Upper lobe of right lung (tissue), 1 donor: ENCODE results near the gene CCDC38. TPM values are rescaled to one million over a fixed set of nuclear protein-coding genes. Genes with fewer than 3 reads are reported as not detected.

Source experiments
- ATAC-seq: fragments of 200-7000 bp; cut with Tn5 transposase; one replicate; pipeline ENCODE4 v1.9.1; 2020; ENCODE audit warnings: mild to moderate bottlenecking, moderate library complexity
- DNase-seq: peaks from one replicate; pipeline ENCODE4 v3.0.0-alpha.2; 2020
- H3K27ac ChIP-seq: fragments of 200-600 bp; one replicate; pipeline ENCODE4 v1.8.0; 2022
- H3K27me3 ChIP-seq: fragments of 200-600 bp; one replicate; pipeline ENCODE4 v1.8.0; 2022; ENCODE audit warnings: mild to moderate bottlenecking
- H3K36me3 ChIP-seq: fragments of 200-600 bp; one replicate; pipeline ENCODE4 v1.8.0; 2022
- H3K4me1 ChIP-seq: fragments of 200-600 bp; one replicate; pipeline ENCODE4 v1.8.0; 2022
- H3K4me3 ChIP-seq: fragments of 200-600 bp; one replicate; pipeline ENCODE4 v1.8.0; 2022; ENCODE audit warnings: mild to moderate bottlenecking
- H3K9me3 ChIP-seq: fragments of 200-600 bp; one replicate; pipeline ENCODE4 v1.8.0; 2022
- intact Hi-C: fragments of 100-400 bp; cut with DNase I; formaldehyde crosslinking; loops from one replicate; pipeline ENCODE4 v1.11.0; 2022
- total RNA-seq: library from RNA; stranded (reverse); fragmentation: NEBNext Ultra II Directional; extraction: Animal tissue kit (Norgen Biotek cat#: 25700); gene quantifications from one replicate; pipeline ENCODE4 v1.2.1, GENCODE V29; 2021
- TF ChIP-seq, protein P1 (sequence below): fragments of 200-600 bp; IDR thresholded peaks from one replicate; pipeline ENCODE4 v1.8.0; 2022; ENCODE audit warnings: antibody characterized with exemption
- donor health status: DM: no; HTN: yes; CAD: no; lungs with severe emphysema.

The CCDC38 gene
- total RNA-seq, 1 donor from 2014 or later: not detected

DNA sequence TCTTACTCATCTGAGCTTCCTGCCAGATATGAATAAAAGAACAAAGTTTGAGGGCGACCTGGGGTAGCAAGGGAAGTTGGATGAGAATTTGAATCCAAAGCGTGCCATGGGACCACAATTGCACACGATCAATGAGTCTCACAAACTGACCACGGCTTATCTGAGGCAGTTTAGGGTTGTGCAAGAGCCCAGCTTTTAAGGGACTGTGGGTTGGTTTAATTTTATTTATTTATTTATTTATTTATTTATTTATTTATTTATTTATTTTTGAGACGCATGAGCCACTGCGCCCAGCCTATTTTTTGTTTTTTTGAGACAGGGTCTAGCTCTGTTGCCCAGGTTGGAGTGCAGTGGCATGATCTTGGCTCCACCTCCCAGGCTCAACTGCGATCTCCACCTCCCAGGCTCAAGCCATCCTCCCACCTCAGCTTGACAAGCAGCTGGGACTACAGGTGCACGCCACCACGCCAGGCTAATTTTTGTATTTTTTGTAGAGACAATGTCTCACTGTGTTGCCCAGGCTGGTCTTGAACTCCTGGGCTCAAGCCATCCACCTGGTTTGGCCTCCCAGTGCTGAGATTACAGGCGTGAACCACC lies 1.8 kb upstream of the CCDC38 start:
- H3K27ac ChIP-seq: no peak overlapping the region
- no peaks in the 10 kb centered on the region for H3K27me3 ChIP-seq
- H3K4me3 ChIP-seq: no peak overlapping the region
- no peak for ATAC-seq
- no peak for DNase-seq
- intact Hi-C loops: no loop called here
- H3K36me3 ChIP-seq: no peaks in the 10 kb centered on the region
- TF ChIP-seq, protein P1, sequence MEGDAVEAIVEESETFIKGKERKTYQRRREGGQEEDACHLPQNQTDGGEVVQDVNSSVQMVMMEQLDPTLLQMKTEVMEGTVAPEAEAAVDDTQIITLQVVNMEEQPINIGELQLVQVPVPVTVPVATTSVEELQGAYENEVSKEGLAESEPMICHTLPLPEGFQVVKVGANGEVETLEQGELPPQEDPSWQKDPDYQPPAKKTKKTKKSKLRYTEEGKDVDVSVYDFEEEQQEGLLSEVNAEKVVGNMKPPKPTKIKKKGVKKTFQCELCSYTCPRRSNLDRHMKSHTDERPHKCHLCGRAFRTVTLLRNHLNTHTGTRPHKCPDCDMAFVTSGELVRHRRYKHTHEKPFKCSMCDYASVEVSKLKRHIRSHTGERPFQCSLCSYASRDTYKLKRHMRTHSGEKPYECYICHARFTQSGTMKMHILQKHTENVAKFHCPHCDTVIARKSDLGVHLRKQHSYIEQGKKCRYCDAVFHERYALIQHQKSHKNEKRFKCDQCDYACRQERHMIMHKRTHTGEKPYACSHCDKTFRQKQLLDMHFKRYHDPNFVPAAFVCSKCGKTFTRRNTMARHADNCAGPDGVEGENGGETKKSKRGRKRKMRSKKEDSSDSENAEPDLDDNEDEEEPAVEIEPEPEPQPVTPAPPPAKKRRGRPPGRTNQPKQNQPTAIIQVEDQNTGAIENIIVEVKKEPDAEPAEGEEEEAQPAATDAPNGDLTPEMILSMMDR: no peak
- no peaks in the 10 kb centered on the region for H3K9me3 ChIP-seq
- peaks cover 6% of the 10 kb centered on the region for H3K4me1 ChIP-seq

DNA sequence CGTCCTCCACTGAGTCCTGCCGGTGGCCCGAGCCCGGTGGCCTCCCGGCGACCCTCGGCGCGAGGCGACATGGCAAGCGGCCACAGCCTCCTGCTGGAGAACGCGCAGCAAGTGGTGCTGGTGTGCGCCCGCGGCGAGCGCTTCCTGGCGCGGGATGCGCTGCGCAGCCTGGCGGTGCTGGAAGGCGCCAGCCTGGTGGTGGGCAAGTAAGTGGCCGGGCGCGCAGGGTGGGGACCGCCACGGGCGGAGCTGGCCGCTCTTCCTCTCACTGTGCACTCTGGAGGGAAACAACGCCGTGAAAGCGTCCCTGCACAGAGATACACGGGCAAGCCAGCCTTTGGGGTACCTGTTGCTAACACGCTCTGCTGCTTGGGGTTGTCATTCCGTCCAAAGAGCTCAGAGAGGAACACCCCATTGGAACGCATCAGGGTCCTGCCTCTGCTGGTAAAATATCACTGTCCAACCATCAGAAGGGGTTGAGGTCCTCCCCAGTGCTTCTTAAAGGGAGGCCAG lies 972 bp upstream of the CCDC38 start, which contains the start of gene AMDHD1:
TSS of gene AMDHD1 (plus strand) at position 2 of the 513 bp plus-strand sequence. CDS start at position 70, 68 bp downstream.
- Histone ChIP-seq H3K27me3 (no peaks in the 10 kb centered on the region), H3K4me1 (peaks cover 6% of the 10 kb centered on the region), H3K4me3 (peak within 1 kb of the TSS; percentile 79), H3K36me3 (no peaks in the 10 kb centered on the region), H3K9me3 (no peaks in the 10 kb centered on the region), H3K27ac (peak within 1 kb of the TSS; percentile 83)
- intact Hi-C loops: no loop called here
- peak; percentile 83 for DNase-seq
- TF ChIP-seq, protein P1: peak; percentile 21
- peak; percentile 81 for ATAC-seq

DNA sequence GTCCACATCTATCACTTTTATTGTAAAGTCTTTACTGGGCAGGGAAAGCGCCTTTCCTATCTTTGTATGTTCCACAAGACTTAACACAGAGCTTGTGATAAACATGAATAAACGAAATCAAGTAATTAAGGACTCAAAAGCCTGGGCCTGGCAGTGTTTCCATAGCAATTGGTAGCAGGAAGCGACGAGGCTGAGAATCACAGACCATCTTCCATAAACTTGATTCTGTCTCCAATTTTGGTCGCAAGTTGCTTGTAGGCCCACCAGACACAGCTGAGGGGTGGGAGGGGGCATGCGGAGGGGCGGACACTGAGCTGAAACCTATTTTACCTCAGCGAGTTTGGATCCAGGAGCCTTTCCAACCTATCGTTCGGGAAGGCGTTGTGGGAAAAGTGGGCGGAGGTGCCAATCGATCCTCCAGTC lies 302 bp downstream of the CCDC38 start:
- Histone ChIP-seq H3K27ac (peak overlapping the region; percentile 83), H3K4me1 (peaks cover 6% of the 10 kb centered on the region), H3K9me3 (no peaks in the 10 kb centered on the region), H3K4me3 (peak overlapping the region; percentile 79), H3K27me3 (no peaks in the 10 kb centered on the region), H3K36me3 (no peaks in the 10 kb centered on the region)
- ATAC-seq (no peak), DNase-seq (no peak)
- TF ChIP-seq, protein P1: no peak
- intact Hi-C loops: no loop called here

DNA sequence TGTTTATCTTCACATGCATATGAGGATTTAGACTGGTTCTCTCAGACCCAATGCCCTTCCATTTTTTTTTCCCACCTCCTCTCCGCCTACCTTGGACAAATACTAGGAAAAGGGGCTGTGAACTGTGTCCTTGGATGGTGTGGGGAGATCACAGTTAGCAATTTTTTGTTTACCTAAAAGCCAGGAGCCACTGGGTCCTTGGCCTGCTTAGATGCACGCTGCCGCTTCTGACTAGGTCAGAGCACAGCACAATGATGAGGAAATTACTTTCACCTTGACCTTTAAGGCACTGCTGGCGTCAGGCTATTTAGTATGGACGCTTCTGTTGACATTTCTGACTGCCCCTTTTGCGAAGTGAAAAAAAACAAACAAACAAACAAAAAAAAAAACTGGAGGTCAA lies 1.9 kb downstream of the CCDC38 start:
- Histone ChIP-seq H3K27ac (no peak overlapping the region), H3K9me3 (no peaks in the 10 kb centered on the region), H3K4me1 (peaks cover 6% of the 10 kb centered on the region), H3K4me3 (no peak overlapping the region), H3K36me3 (no peaks in the 10 kb centered on the region), H3K27me3 (no peaks in the 10 kb centered on the region)
- intact Hi-C loops: no loop called here
- DNase-seq: no peak
- no peak for ATAC-seq
- TF ChIP-seq, protein P1: no peak

DNA sequence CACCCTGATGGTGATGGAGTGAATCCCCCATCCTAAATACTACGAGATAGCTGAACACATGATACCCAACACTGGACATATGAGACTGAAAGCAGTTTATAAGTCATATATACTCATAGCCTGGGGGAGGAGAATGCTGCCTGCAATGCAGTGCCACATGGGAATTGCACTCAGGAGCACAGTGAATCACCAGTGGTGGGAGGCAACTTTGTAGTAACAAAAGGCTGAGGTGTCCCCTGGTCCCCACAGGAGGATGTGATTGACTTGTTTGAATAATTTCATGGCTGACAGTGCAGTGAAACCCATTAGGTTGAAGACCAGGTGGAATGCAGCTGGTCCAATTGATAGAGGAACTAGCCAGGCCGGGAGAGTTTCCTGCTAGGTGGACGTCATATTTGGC lies 20.2 kb downstream of the CCDC38 start:
- ATAC-seq (no peak), DNase-seq (no peak)
- Histone ChIP-seq H3K9me3 (no peaks in the 10 kb centered on the region), H3K4me1 (no peaks in the 10 kb centered on the region), H3K27me3 (no peaks in the 10 kb centered on the region), H3K36me3 (no peaks in the 10 kb centered on the region), H3K4me3 (no peak overlapping the region), H3K27ac (no peak overlapping the region)
- TF ChIP-seq, protein P1: no peak
- intact Hi-C loops: no loop called here
